IgD-negative memory B cell (primary cell): ENCODE measurements around the gene ERICH6B. TPM values are rescaled to one million over a fixed set of nuclear protein-coding genes. Genes with fewer than 3 reads are reported as not detected.

Experiments used
- H3K27ac Mint-ChIP-seq, 3 donors: one replicate each; pipeline ENCODE4 v1.8.0; 2020 to 2022; ENCODE audit warnings: mild to moderate bottlenecking in 3 of 3, mixed read lengths in 3 of 3, moderate library complexity in 1 of 3
- H3K27me3 Mint-ChIP-seq: one replicate; pipeline ENCODE4 v1.8.0; 2021; ENCODE audit warnings: mixed read lengths
- H3K36me3 Mint-ChIP-seq: one replicate; pipeline ENCODE4 v1.8.0; 2020; ENCODE audit warnings: mild to moderate bottlenecking, mixed read lengths
- H3K4me1 Mint-ChIP-seq, 3 donors: one replicate each; pipeline ENCODE4 v1.8.0; 2020 to 2022; ENCODE audit warnings: mixed read lengths in 3 of 3, mild to moderate bottlenecking in 1 of 3
- H3K4me3 Mint-ChIP-seq, 4 donors: one replicate each; pipeline ENCODE4 v1.8.0; 2020 to 2022; ENCODE audit warnings: mild to moderate bottlenecking in 4 of 4, mixed read lengths in 4 of 4, moderate library complexity in 3 of 4
- H3K9me3 Mint-ChIP-seq, 3 donors: one replicate each; pipeline ENCODE4 v1.8.0; 2020 to 2021; ENCODE audit warnings: mixed read lengths in 3 of 3, mild to moderate bottlenecking in 1 of 3
- polyA plus RNA-seq: library from polyadenylated mRNA; unstranded; fragments of 300-500 nt; fragmentation: Illumina TruSeq; gene quantifications from one replicate; pipeline ENCODE4 v1.2.3, GENCODE V29; 2021

Gene ERICH6B
- polyA plus RNA-seq, 1 donor from 2014 or later = 0.45 TPM

GRCh38 chr13:45584816-45585215 is 30.7 kb downstream of the ERICH6B start:
- Mint-ChIP-seq H3K27me3 (peaks cover under 1% of the 10 kb centered on the region), H3K9me3 (peaks cover 0 to 7% (median 2%) of the 10 kb centered on the region in 3 donors), H3K4me3 (no peak overlapping the region), H3K27ac (no peak overlapping the region), H3K36me3 (no peaks in the 10 kb centered on the region), H3K4me1 (no peaks in the 10 kb centered on the region)

- no peaks in the 10 kb centered on the region for H3K36me3 Mint-ChIP-seq
- H3K27ac Mint-ChIP-seq = no peak overlapping the region
- H3K27me3 Mint-ChIP-seq = no peaks in the 10 kb centered on the region
- no peak overlapping the region for H3K4me3 Mint-ChIP-seq
- peaks cover 0 to 7% (median 2%) of the 10 kb centered on the region in 3 donors for H3K9me3 Mint-ChIP-seq
- H3K4me1 Mint-ChIP-seq = no peaks in the 10 kb centered on the region
Observed at GRCh38 chr13:45582408-45583076, 33.0 kb downstream of the ERICH6B start.

- Mint-ChIP-seq H3K27ac (no peak overlapping the region), H3K27me3 (peaks cover 6% of the 10 kb centered on the region), H3K9me3 (no peaks in the 10 kb centered on the region), H3K4me1 (no peaks in the 10 kb centered on the region), H3K4me3 (no peak overlapping the region), H3K36me3 (no peaks in the 10 kb centered on the region)
Observed at GRCh38 chr13:45576466-45576865, 39.1 kb downstream of the ERICH6B start.

- Mint-ChIP-seq H3K27ac (no peak overlapping the region), H3K27me3 (peaks cover 6% of the 10 kb centered on the region), H3K4me1 (no peaks in the 10 kb centered on the region), H3K36me3 (no peaks in the 10 kb centered on the region), H3K4me3 (no peak overlapping the region), H3K9me3 (no peaks in the 10 kb centered on the region)
Observed at GRCh38 chr13:45575830-45576180, 39.7 kb downstream of the ERICH6B start.

GRCh38 chr13:45575146-45575829 is 40.3 kb downstream of the ERICH6B start:
- no peak overlapping the region for H3K27ac Mint-ChIP-seq
- H3K27me3 Mint-ChIP-seq = peaks cover 8% of the 10 kb centered on the region
- H3K9me3 Mint-ChIP-seq = no peaks in the 10 kb centered on the region
- no peaks in the 10 kb centered on the region for H3K36me3 Mint-ChIP-seq
- H3K4me1 Mint-ChIP-seq = no peaks in the 10 kb centered on the region
- H3K4me3 Mint-ChIP-seq = peak overlapping the region in 1 of 4 donors; percentile 20

GRCh38 chr13:45565331-45565730 is 50.2 kb downstream of the ERICH6B start:
- Mint-ChIP-seq H3K9me3 (peaks cover 0 to 9% (median 0%) of the 10 kb centered on the region in 3 donors), H3K4me3 (no peak overlapping the region), H3K36me3 (peaks cover 1% of the 10 kb centered on the region), H3K27ac (no peak overlapping the region), H3K4me1 (no peaks in the 10 kb centered on the region), H3K27me3 (peaks cover 5% of the 10 kb centered on the region)

GRCh38 chr13:45564133-45564776 is 51.3 kb downstream of the ERICH6B start:
- H3K4me1 Mint-ChIP-seq = no peaks in the 10 kb centered on the region
- no peaks in the 10 kb centered on the region for H3K36me3 Mint-ChIP-seq
- H3K27me3 Mint-ChIP-seq = peaks cover 3% of the 10 kb centered on the region
- no peak overlapping the region for H3K4me3 Mint-ChIP-seq
- peaks cover 0 to 9% (median 0%) of the 10 kb centered on the region in 3 donors for H3K9me3 Mint-ChIP-seq
- no peak overlapping the region for H3K27ac Mint-ChIP-seq

GRCh38 chr13:45554604-45555109 is 60.9 kb downstream of the ERICH6B start:
- Mint-ChIP-seq H3K27ac (no peak overlapping the region), H3K9me3 (peaks cover 0 to 5% (median 3%) of the 10 kb centered on the region in 3 donors), H3K36me3 (peaks cover 2% of the 10 kb centered on the region), H3K4me3 (no peak overlapping the region), H3K4me1 (peaks cover 0 to 2% (median 0%) of the 10 kb centered on the region in 3 donors), H3K27me3 (peaks cover 4% of the 10 kb centered on the region)

GRCh38 chr13:45548281-45548680 is 67.3 kb downstream of the ERICH6B start:
- H3K4me3 Mint-ChIP-seq = no peak overlapping the region
- H3K9me3 Mint-ChIP-seq = no peaks in the 10 kb centered on the region
- H3K4me1 Mint-ChIP-seq = peaks cover 0 to 3% (median 0%) of the 10 kb centered on the region in 3 donors
- H3K36me3 Mint-ChIP-seq = no peaks in the 10 kb centered on the region
- H3K27me3 Mint-ChIP-seq = peaks cover 4% of the 10 kb centered on the region
- H3K27ac Mint-ChIP-seq = no peak overlapping the region

- Mint-ChIP-seq H3K9me3 (no peaks in the 10 kb centered on the region), H3K4me1 (peaks cover 0 to 3% (median 0%) of the 10 kb centered on the region in 3 donors), H3K36me3 (peaks cover 1% of the 10 kb centered on the region), H3K27ac (no peak overlapping the region), H3K4me3 (no peak overlapping the region), H3K27me3 (peaks cover 4% of the 10 kb centered on the region)
Observed at GRCh38 chr13:45546410-45546765, 69.2 kb downstream of the ERICH6B start.

GRCh38 chr13:45545686-45546409 is 69.7 kb downstream of the ERICH6B start:
- Mint-ChIP-seq H3K27ac (no peak overlapping the region), H3K36me3 (peaks cover 1% of the 10 kb centered on the region), H3K4me1 (peaks cover 0 to 3% (median 0%) of the 10 kb centered on the region in 3 donors), H3K4me3 (no peak overlapping the region), H3K9me3 (no peaks in the 10 kb centered on the region), H3K27me3 (peaks cover 2% of the 10 kb centered on the region)

GRCh38 chr13:45544520-45544919 is 71.0 kb downstream of the ERICH6B start:
- no peaks in the 10 kb centered on the region for H3K27me3 Mint-ChIP-seq
- peaks cover 1% of the 10 kb centered on the region for H3K36me3 Mint-ChIP-seq
- no peak overlapping the region for H3K27ac Mint-ChIP-seq
- no peaks in the 10 kb centered on the region for H3K9me3 Mint-ChIP-seq
- H3K4me3 Mint-ChIP-seq = no peak overlapping the region
- peaks cover 0 to 3% (median 0%) of the 10 kb centered on the region in 3 donors for H3K4me1 Mint-ChIP-seq

GRCh38 chr13:45542878-45543277 is 72.7 kb downstream of the ERICH6B start:
- Mint-ChIP-seq H3K4me3 (no peak overlapping the region), H3K27me3 (no peaks in the 10 kb centered on the region), H3K4me1 (peaks cover 0 to 3% (median 2%) of the 10 kb centered on the region in 3 donors), H3K36me3 (peaks cover 1% of the 10 kb centered on the region), H3K27ac (no peak overlapping the region), H3K9me3 (no peaks in the 10 kb centered on the region)

GRCh38 chr13:45542391-45542790 is 73.1 kb downstream of the ERICH6B start:
- H3K27me3 Mint-ChIP-seq = no peaks in the 10 kb centered on the region
- H3K36me3 Mint-ChIP-seq = peaks cover 1% of the 10 kb centered on the region
- H3K4me3 Mint-ChIP-seq = no peak overlapping the region
- H3K4me1 Mint-ChIP-seq = peaks cover 0 to 3% (median 2%) of the 10 kb centered on the region in 3 donors
- H3K27ac Mint-ChIP-seq = no peak overlapping the region
- H3K9me3 Mint-ChIP-seq = no peaks in the 10 kb centered on the region

GRCh38 chr13:45541806-45542205 is 73.7 kb downstream of the ERICH6B start:
- H3K27me3 Mint-ChIP-seq = no peaks in the 10 kb centered on the region
- H3K9me3 Mint-ChIP-seq = no peaks in the 10 kb centered on the region
- no peak overlapping the region for H3K27ac Mint-ChIP-seq
- peaks cover 0 to 3% (median 2%) of the 10 kb centered on the region in 3 donors for H3K4me1 Mint-ChIP-seq
- peaks cover 1% of the 10 kb centered on the region for H3K36me3 Mint-ChIP-seq
- no peak overlapping the region for H3K4me3 Mint-ChIP-seq
